Measurements from ENCODE around the gene DPYD. TPM values are rescaled to one million over a fixed set of nuclear protein-coding genes. Genes with fewer than 3 reads are reported as not detected.

The DPYD gene
- total RNA-seq, 1 experiment from 2014 or later, result 0.46 TPM

- DNase-seq (ENCODE audit: low spot score) (no peak), ATAC-seq (no peak)
- POLR2A ChIA-PET, result no interaction called here
- H3K9me3 Mint-ChIP-seq, result no peaks in the 10 kb centered on the region
- no peak for TF ChIP-seq ZNF425 (CRISPR knock-in tag; conservative IDR thresholded peaks at IDR 0.05)
- TF ChIP-seq IRF1 (CRISPR knock-in tag; IDR thresholded peaks at IDR 0.05), result no peak
- TF ChIP-seq USF1 (CRISPR knock-in tag; IDR thresholded peaks at IDR 0.05), result no peak
- no peak for TF ChIP-seq STAT6 (CRISPR knock-in tag; conservative IDR thresholded peaks at IDR 0.05; ENCODE audit: low read depth)
- no peak for TF ChIP-seq ATF1 (CRISPR knock-in tag; IDR thresholded peaks at IDR 0.05)
- no peak for TF ChIP-seq NR3C1 (CRISPR knock-in tag; conservative IDR thresholded peaks at IDR 0.05; ENCODE audit: low read depth)
- TF ChIP-seq IRF2 (CRISPR knock-in tag; IDR thresholded peaks at IDR 0.05; ENCODE audit: borderline replicate concordance, low read depth), result no peak
- TF ChIP-seq ARID4B (CRISPR knock-in tag; IDR thresholded peaks at IDR 0.05; ENCODE audit: borderline replicate concordance), result no peak
- no peak for TF ChIP-seq NR1H2 (CRISPR knock-in tag; IDR thresholded peaks at IDR 0.05)
- no peak overlapping the region for H3K27ac Mint-ChIP-seq
- H3K27me3 Mint-ChIP-seq (ENCODE audit: low read depth), result no peaks in the 10 kb centered on the region
- H3K4me3 Mint-ChIP-seq, result no peak overlapping the region
- H3K4me1 Mint-ChIP-seq, result peaks cover 16% of the 10 kb centered on the region
- H3K36me3 Mint-ChIP-seq, result no peaks in the 10 kb centered on the region
- CTCF ChIA-PET, result no interaction called here
These were observed 746.7 kb downstream of the DPYD start for GRCh38 chr1:97174039-97174704.

GRCh38 chr1:97170300-97170699 is 750.5 kb downstream of the DPYD start:
- Mint-ChIP-seq H3K4me3 (no peak overlapping the region), H3K9me3 (no peaks in the 10 kb centered on the region), H3K27me3 (ENCODE audit: low read depth) (no peaks in the 10 kb centered on the region), H3K4me1 (peaks cover 9% of the 10 kb centered on the region), H3K36me3 (no peaks in the 10 kb centered on the region), H3K27ac (no peak overlapping the region)
- ChIA-PET CTCF (no interaction called here), POLR2A (no interaction called here)
- DNase-seq (ENCODE audit: low spot score) (no peak), ATAC-seq (no peak)
- TF ChIP-seq ATF1 (CRISPR knock-in tag; IDR thresholded peaks at IDR 0.05) (no peak), SP1 (CRISPR knock-in tag; conservative IDR thresholded peaks at IDR 0.05) (no peak), NFE2L1 (CRISPR knock-in tag; IDR thresholded peaks at IDR 0.05) (no peak), SMAD4 (CRISPR knock-in tag; IDR thresholded peaks at IDR 0.05) (no peak), PRRX2 (CRISPR knock-in tag; IDR thresholded peaks at IDR 0.05) (no peak), SOX15 (CRISPR knock-in tag; IDR thresholded peaks at IDR 0.05) (no peak), TCF7 (CRISPR knock-in tag; IDR thresholded peaks at IDR 0.05; ENCODE audit: low read depth) (no peak), PRDM15 (CRISPR knock-in tag; IDR thresholded peaks at IDR 0.05) (no peak)

All from WTC11 (cell line).